HL-60/S4 treated with phorbol 12-myristate 13-acetate at 8.2 ng/mL for 4 days and 3 days (cell line): ENCODE measurements around the gene FN1.

Experiments
- in situ Hi-C: fragments of 300-500 bp; cut with MboI; formaldehyde crosslinking; loops from 2 replicates; pipeline ENCODE4 v1.15.0; 2022; ENCODE audit warnings: low sequenced_read_pairs

Gene FN1

GRCh38 chr2:215442401-215442787, 6.5 kb upstream of the FN1 start:
- in situ Hi-C loops: no loop called here

GRCh38 chr2:215441560-215442400, 5.9 kb upstream of the FN1 start:
- in situ Hi-C loops: no loop called here

- in situ Hi-C loops: no loop called here
Observed at GRCh38 chr2:215439980-215440512, 4.2 kb upstream of the FN1 start.

GRCh38 chr2:215439404-215439803, 3.5 kb upstream of the FN1 start:
- in situ Hi-C loops: no loop called here

GRCh38 chr2:215437614-215438013, 1.7 kb upstream of the FN1 start:
- in situ Hi-C loops: no loop called here

GRCh38 chr2:215436705-215437565, 1.1 kb upstream of the FN1 start:
- in situ Hi-C loops: no loop called here

DNA sequence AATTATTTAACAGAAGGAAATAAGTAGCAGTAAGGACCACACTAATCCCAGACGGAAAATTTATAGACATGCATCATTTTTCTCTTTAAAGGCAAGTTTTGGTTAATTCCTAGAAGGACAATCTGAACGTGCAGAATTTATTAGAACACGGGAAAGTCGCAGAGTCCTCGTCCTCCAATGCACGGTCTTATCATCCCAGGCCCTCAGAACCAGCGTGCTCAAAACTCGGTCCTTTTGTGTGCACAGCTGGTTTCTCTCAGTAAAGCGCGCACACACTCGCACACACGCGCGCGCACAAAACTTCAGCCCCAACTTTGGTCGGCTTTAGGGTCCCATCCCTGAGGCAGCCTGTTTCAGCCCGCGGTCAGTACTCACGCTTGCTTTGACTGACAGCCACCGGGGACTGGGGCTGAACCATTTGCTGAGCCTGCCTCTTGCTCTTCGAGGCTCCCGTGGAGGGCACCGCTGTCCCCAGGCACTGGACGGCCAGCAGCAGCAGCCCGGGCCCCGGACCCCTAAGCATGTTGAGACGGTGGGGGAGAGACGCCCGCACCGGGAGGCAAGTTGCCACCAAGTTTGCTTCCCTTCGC, 493 bp downstream of the FN1 start:
- in situ Hi-C loops: no loop called here

- in situ Hi-C loops: no loop called here
Observed at GRCh38 chr2:215434447-215435279, 1.2 kb downstream of the FN1 start.

DNA sequence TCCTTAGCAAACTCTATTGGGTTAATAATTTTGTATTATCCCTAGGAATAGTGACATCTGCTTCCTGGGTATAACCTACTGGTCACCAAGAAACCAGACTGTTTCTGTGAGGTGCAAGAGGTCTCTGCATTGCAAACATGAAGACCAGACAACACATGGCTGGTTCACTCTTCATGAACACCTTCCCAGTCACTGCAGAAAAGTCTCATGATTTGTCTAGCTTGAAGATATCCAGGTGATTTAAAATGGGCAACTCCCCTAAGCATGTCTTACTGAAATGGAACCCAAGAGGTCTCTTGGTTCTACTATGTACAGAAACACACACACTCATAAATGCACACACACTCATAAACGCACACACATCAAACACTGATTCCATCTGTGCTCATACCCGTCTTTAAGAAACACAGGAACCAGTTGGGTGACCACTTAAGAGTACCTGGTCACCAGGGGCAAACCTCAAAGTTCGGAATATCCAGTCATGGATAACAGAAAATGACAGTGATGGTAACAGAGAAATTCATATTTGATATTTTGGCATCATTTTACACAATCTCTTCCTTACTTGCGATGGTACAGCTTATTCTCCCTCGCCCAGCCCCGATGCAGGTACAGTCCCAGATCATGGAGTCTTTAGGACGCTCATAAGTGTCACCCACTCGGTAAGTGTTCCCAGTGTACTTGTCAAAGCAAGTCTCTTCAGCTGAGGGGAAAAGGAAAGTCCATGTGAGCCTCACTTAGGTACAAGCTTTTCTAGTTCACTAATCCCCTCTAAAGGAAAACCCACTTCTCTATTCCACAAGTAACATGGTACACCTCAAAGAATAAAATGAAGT, 2.9 kb downstream of the FN1 start:
- in situ Hi-C loops: no loop called here

DNA sequence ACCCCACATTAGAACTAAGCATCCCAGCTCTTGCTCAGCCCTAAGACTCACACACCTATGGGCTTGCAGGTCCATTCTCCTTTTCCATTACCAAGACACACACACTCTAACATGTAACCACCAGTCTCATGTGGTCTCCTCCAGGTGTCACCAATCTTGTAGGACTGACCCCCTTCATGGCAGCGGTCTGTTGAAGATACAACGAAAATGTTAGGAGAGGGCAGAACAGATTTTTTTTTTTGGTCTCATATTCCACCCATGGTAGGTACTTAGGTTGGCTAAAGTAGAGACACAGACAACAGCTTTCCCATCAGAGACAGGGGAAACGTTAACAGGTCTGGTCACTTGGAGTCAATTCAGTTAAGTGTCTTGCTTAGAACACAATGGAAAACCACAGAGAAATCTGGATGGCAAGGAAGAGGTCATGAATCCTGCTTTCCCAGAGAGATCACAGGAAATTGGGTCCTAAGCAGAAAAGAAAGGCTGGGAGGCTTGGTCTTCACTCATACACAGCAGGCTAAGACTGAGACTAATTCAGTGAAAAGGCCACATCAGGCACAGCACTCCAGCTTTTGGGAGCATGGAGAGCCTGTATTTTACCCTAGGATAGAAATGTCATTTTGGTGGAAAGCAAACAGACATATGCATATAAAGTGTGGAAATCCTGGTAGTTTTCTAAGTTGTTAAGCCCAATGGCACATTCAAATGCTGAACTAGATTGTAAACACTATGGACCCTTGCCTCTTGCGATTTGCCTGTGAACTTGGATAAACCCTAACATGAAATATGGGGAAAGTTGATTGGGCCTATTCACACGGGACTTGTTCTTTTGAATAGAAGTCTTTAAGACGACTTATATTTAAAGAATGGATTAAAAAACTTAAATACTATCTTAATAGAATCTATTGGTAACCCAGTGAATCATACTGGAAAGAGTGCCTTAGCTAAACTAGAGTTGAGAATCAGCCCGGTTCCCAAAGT, 3.8 kb downstream of the FN1 start:
- in situ Hi-C loops: no loop called here

DNA sequence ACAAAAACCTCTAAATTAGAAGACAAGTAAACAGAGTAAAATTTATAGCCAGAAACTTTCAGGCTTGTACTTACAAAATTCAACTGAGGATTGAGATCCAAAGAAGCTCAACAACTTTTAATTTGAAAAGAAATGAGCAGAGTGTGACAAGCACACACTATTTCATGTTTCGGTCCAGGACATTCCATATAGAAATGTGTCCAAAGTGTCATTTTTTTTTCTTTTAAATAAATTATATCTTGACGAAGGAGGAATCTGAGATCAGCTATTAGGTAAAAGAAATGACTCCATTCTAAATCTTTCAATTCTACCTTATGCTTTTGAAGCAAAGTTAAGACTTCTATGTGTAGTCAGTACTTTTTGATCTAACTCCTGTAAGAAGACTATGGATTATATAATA, 4.6 kb downstream of the FN1 start:
- in situ Hi-C loops: no loop called here

GRCh38 chr2:215430528-215431187, 5.2 kb downstream of the FN1 start:
- in situ Hi-C loops: no loop called here

- in situ Hi-C loops: no loop called here
Observed at GRCh38 chr2:215429424-215429823, 6.4 kb downstream of the FN1 start.

- in situ Hi-C loops: no loop called here
Observed at GRCh38 chr2:215428060-215428910, 7.6 kb downstream of the FN1 start.

DNA sequence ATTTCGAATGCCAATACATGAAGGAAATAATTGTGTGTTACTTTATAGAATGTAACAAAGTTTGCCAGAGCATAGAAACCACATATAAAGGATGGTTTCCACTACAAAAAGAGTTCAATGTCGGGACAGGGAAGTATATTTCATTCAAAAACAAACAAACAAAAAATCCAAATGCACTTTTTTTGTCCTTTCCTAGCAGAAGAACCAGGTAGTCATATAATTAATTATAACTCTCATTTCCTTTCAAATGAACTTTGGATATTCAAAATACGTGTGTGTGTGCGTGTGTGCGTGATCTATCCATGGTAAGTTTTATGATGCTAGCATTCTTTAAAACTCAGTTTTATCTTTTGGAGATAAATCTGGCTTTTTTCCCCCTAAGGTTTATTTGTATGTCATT, 8.3 kb downstream of the FN1 start:
- in situ Hi-C loops: no loop called here

DNA sequence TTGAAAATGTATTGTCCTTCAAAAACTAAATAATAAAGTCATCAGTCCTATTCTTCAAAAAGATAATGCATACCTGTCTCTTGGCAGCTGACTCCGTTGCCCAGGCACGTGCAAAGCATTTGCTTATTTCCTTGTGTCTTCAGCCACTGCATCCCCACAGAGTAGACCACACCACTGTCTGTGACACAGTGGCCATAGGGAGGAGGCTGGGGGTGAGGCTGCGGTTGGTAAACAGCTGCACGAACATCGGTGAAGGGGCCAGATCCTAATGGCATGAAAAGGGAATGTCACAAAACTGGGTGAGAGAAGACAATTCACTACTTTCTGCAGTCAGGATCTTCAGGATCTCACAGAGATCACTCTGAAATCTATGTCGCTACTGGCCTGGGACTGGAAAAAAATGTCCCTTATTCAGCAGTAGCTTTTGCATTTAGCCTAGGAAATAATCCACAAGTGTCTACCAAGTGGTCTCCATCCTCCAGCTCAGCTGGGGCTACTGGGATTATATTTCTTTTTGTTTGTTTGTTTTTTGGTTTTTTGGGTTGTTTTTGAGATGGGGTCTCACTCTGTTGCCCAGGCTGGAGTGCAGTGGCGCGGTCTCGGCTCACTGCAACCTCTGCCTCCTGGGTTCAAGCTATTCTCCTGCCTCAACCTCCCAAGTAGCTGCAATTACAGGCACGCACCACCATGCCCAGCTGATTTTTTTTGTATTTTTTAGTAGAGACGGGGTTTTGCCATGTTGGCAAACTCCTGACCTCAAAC, 10.7 kb downstream of the FN1 start:
- in situ Hi-C loops: no loop called here
